ENCODE measurements around the gene PROX1.

GRCh38 chr1:213939888-213940287, 47.9 kb upstream of the PROX1 start:
- no peak for TF ChIP-seq CHD2 (IDR thresholded peaks at IDR 0.05; ENCODE audit: low read depth, low read length)
- no peak for TF ChIP-seq KDM5B (IDR thresholded peaks at IDR 0.05; ENCODE audit: insufficient replicate concordance, low read depth, low read length)
- TF ChIP-seq, protein P1, sequence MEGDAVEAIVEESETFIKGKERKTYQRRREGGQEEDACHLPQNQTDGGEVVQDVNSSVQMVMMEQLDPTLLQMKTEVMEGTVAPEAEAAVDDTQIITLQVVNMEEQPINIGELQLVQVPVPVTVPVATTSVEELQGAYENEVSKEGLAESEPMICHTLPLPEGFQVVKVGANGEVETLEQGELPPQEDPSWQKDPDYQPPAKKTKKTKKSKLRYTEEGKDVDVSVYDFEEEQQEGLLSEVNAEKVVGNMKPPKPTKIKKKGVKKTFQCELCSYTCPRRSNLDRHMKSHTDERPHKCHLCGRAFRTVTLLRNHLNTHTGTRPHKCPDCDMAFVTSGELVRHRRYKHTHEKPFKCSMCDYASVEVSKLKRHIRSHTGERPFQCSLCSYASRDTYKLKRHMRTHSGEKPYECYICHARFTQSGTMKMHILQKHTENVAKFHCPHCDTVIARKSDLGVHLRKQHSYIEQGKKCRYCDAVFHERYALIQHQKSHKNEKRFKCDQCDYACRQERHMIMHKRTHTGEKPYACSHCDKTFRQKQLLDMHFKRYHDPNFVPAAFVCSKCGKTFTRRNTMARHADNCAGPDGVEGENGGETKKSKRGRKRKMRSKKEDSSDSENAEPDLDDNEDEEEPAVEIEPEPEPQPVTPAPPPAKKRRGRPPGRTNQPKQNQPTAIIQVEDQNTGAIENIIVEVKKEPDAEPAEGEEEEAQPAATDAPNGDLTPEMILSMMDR (IDR thresholded peaks at IDR 0.05 in 2 of 3, conservative IDR thresholded peaks at IDR 0.05 in 1 of 3; ENCODE audit: insufficient read depth in 2 of 3, low read depth in 1 of 3, low read length in 3 of 3): no peak
- TF ChIP-seq ARHGAP35 (IDR thresholded peaks at IDR 0.05; ENCODE audit: partially characterized antibody): no peak
- no peak for TF ChIP-seq KLF13 (tag; IDR thresholded peaks at IDR 0.05; ENCODE audit: borderline replicate concordance, low read depth)
- TF ChIP-seq ZBED1 (IDR thresholded peaks at IDR 0.05): no peak
- no peak for TF ChIP-seq ZNF12 (CRISPR knock-in tag; IDR thresholded peaks at IDR 0.05)
- TF ChIP-seq MXD1 (CRISPR knock-in tag; IDR thresholded peaks at IDR 0.05; ENCODE audit: borderline replicate concordance, poor library complexity, severe bottlenecking): no peak
- no peak for TF ChIP-seq HLTF (IDR thresholded peaks at IDR 0.05)
- TF ChIP-seq ATF1 (CRISPR knock-in tag; IDR thresholded peaks at IDR 0.05): no peak
- no peak for TF ChIP-seq ATF1 (tag; IDR thresholded peaks at IDR 0.05)

All from K562 (cell line).